ENCODE data around the gene ARHGAP22.

Gene ARHGAP22

DNA sequence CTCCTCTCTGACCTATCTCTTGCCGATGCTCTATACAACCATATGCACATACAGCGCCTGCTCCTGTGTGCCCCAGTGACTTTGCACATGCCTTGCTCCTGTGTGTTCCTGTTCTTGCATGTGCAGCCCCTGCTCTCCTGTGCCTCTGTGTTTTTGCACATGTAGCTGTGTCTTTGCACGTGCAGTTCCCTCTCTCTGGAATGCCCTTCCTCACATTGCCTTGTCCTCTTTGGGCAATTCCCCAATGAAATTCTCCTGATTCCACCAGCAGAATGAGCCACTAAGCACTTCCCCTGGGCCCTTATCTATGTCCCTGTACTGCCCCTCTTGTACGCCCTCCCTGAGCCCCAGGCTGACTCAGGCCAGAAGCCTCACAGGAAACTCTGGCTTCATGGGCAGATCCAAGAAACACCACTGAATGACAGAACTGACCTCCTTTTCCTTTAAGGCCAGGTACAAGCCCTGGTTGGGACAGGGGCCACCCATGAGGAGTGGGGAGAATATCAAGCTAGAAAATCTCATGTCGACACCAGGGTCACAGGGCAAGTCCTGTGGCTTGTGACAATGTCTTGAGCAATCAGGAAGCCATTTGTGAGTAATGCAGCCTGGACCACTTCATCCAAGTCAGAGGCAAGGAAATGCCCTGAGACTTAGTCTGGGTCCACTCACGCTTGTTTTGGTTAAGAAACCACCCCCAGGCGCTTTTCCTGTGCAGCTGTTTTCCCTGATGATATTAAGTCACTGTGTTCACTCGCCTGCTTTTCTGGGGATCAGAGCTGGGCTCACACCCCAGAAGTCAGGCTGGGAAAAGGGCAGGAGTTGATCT lies 1.9 kb upstream of the ARHGAP22 start:
- no peak for DNase-seq

DNA sequence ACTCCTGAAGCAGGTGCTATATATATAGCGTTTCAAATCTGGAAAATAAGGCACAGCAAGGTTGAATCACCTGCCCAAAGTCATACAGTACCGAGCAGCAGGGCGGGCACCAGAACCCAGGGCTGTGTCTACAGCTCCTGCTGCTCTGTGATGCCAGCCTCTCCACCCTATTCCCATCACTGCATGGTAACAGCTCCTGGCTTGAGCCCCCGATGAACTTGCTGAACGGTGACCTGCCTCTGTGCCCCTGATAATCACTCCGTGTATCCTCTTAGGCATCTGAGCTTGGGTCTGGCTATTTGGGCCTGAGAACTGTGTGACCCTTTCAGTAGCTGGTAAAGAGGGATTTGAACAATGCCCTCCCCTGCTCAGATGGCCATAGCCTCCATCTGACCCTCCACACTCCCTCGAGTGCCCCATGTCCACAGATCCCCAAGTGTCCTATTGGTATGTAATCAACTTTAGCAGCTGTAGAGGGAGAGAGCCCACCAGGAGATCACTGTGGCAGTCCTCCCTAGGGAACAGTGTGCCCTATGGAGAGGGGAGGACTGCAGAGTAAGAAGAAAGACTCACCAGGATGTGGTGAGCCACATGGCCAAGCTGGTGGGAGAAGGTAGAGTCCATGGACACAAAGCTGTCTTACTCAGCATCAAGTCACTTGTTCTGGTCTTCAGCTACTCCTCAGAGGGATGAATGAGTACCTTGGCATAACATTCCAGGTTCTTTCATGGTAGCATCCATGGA lies 1.1 kb upstream of the ARHGAP22 start:
- no peak for DNase-seq

DNA sequence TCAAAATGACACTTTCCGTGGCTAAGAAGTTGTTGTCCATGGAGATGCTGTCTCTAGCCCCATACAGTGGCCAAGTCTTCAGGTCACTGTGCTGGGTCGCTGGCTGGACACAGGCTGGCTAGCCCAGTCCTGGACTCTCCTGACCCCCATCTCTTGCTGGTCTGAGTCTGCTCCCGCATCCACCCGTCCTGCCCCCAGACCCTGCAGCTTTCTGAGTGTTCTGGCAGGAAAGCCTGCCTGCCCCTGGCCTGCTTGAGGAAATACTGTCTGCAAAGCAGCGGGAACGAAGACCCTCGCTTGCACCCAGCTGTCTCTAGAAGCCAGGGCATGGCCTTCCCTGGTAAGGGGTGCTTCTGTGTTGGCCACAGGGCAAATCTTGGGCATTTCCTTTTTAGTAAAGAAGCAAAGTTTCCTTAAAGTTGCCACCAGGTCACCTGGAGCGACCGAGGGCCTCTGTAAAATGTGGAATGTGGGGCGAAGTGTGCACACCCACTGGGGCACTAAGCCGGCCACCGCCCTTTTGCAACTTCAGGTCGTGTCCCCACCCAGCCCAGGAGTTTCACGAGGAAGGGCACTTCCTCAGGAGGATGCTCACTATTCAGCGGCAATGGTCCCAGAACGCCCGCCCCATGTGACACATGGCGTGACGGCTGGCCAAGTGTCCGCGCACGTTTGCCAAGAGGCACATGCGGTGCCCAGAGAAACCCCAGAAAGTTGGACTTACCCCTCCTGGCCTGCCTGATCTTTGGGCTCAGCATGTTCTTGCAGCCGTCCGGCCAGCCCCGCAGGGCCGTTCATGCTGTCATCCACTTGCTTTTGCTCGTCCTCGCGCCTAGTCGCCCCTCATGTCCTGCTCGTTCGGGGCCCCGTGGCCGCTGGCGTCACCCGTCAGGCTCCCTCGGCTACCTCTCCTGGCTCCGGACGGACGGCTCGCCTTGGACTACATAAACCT lies 558 bp downstream of the ARHGAP22 start:
- no peak for DNase-seq

DNA sequence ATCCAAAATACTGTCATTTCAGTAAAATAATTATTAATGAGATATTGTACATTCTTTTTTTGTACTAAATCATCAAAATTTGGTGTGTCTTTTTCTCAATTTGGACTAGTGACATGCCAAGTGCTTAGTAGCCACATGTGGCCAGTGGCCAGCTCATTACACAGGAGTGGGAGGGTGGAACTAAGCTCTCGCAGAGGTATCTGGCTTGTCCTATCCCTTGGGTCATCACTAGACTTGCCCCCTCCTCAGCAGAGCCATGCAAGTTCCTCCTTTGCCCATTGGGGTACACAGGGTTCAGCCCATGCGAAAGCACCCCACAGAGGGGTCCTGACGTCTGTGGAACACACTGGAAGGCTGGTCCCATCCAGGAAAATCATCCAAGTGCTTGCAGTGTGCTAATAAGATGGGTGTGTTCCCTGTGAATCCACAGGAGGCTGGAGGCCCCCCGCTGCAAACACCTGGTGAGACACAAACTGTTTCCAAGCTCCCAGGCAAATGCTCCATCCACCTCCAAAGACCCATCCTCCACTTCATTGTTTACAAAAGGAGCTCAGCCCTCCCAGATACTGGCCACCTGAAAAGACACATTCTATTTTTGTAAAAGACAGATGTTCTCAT lies 1.3 kb downstream of the ARHGAP22 start:
- DNase-seq, result no peak

DNA sequence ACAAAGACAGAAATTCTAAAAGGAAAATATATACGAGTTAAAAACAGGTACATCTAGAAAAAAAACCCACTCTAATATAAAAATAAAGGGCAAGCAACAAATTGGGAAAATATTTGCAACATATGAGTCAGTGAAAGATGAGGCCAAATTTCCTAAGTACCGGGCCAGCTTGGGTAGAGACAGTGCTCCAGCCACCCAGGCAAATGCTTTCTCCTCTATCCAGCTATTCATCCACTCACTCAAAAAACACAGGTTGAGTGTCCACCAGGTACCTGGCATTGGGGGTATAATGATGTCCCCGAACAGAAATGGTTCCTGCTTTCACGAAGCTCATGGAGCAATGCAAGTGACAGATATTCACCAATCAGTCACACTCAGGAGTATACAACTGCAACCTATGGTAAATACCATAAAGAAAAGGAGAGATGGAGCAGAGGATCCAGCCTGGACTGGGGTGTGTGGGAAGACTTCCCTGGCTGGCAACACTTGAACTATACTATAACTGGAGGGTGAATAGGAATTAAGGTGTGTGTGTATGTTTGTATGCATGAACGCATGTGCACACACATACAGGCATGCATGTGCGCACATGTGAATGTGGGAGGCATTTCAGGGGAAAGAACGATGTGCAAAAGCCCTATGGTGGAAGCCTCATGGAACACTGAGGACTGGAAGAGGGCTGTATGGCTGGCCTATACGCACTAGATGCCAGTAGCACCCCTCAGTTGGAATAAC lies 2.3 kb downstream of the ARHGAP22 start:
- no peak for DNase-seq

DNA sequence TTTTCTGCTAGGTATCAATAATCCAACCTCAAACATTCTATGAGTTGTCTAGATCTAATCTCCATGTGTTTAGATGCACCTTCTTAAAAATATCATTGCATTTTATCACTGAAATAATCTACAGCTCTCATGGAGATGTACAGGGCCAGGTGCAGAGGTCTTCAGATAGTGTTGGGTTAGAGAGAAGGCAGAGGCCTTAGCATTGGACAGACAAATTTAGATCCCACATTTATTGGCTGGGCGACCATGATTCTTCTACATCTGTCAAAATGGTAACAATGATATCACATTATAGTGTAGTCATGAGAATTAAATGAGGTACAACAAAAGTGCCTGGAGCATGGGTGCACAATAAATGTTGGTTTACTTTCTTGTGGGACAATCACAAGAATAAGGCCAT lies 3.1 kb downstream of the ARHGAP22 start:
- no peak for DNase-seq

DNA sequence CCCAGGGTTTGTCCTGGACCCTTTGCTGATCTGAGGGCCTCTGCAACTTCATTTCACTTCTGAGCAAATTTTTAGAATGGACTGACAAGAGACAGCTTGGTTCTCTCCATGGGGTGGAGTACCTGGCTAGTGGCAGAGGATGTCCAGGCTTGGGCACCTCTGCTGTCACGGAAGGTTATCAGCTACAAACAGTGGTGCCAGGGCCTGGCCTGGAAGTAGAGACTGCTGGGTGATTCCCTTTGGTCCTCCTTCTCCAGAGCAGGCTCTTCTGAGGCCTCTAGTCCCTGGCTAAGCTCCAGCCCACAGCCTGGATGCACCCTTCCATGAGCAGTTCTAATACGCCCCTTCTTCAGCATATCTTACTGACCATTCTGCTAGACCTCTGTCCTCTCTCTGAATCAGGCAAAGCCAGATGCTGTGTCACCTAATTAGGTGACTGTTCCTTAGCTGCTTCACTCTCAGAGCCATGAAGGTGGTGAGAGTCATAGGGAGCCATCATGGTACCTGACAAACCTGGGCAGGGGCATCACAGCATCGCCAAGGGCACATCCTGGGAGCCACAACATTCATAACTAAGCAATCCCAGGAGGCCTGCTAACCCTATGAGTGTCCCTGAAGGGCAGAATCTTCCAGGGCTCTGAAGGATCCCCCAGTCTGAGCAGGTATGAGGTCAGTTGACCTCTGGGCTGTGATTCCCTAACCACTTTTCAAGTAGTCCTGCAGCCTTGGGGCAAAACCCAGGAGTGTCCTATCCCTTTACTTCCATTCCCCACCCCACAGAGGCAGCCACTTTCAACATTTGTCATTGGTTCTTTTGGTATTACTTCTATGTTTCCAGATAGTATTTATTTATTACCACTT lies 4.0 kb downstream of the ARHGAP22 start:
- no peak for DNase-seq

DNA sequence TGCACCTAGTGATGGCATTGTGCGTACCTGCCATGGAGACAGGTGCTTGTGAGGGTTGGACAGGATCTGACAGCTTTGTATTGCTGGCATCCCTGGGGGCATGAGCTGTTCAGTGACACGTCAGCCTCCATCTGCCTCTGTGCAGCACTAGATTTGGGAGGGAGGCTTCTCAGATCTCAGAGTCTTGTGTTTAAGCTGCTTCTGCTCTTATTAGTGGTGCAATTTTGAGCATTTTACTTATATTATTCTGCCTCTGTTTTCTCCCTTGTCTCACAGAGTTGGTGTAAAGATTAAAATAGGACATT lies 5.1 kb downstream of the ARHGAP22 start:
- DNase-seq, result no peak

DNA sequence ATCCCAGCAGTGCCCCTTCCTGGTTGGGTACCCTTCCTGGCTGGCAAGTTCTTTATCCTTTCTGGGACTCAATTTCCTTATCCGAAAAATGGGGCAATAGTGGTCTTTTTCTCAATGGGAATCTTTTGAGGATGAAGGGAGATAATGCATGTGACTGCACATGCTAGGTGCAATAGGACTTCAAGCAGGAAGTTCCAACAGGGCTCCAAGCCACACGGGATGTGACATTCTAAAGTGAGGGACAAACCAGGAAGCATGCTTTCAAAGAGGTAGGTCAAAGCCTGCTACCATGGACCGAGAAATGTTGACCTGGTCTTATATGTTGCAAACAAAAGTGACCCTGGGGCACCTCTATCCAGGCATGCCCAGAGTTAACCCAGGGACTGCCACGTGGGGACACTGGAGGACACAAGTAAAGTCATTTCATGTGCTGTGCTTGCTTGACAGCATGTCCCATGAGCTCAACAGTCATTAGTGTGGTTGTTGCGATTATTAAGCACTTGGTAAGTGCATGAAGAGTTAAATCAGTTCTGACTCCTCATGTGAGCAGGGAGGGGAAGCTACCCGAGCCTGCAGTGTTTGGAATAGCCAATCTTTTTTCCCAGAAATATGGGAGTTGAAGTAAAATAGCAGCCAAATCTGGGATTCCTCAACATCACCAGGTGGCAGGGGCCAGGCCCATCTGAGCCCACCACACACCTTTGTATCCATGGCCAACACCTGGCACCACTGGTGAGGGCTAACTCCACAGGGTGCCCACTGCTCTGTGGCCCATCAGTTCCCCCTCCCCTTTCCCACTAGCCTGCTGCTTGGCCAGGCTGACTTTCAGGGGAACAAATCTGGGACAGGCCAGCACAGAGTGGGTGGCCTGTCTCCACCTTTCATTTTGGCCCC lies 5.7 kb downstream of the ARHGAP22 start:
- DNase-seq, result no peak

DNA sequence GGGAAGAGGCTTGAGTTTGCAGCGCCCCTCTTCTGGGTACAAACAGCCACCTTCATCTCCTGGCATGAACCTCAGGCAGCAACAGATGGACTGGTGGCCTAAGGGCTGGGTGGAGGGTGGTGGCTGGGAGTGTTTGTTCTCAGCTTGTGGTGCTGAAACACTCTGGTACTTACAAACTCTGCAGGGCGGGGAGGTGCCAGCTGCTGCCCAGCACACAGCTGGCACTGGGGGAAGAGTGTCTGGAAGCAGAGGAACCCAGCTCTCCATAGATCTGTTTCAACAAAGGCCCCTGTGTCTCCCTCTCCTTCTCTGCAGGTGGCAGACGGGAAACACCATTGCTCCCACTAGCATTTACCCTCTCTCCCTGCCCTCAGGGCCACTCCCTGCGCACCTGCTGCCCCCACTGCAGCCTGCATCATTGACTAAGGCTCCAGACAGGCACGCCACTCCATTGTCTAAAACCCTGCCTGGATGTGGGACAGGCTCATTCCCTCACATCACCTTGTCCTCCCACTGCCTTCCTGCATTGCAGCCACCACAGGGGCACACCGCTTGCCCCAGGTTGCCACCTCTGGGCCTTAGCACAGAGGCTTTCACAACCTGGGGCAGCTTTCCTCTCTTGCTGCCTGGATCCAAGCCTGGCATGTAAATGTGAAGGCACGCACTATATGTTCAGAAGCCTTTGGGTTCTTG lies 6.5 kb downstream of the ARHGAP22 start:
- no peak for DNase-seq

DNA sequence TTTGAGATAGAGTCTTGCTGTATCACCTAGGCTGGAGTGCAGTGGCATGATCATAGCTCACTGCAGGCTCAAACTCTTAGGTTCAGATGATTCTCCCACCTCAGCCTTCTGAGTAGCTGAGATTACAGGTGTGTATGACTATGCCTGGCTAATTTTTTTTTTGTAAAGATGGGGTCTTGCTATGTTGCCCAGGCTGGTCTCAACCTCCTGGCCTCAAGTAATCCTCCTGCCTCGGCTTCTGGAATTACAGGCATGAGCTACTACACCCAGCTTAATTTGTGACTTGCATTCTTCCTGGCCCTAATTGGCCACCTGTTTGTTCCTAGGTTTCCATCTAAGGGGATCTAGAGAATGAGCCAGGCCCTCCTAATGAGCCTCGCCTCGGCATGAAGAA lies 9.3 kb downstream of the ARHGAP22 start:
- DNase-seq, result no peak

DNA sequence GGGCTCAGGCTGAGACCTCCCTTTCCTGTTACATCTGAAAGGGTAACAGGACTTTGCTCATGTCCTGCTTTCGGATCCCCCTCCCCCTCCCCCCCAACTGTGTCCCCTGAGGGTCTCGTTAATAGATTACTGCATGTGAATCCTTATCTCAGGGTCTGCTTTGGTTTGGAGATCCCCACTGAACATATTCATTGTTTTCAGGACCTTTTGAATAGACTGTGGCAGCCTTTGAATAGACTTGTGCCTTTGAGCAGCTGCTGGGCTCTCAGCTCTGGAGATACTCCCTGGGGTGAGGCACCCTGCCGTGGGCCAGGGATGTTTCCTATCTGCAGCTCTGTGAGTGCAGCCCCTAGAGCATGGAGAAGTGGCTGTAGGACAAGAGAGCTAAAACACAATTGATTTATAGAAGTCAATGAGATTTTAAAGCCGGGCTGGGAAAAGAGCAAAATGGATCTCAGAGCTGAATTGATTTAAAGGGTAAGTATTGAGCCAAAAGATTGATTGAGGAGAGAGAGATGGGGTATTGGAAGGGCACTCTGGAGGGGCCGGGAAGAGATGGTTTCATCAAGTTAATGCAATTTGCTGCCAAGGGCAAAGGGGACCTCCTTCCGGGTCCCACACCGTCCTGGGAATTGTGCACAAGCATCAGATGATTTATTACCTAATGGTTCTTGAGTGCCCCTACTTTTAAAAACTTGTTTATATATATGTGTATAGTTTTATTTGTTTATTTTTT lies 9.9 kb downstream of the ARHGAP22 start:
- DNase-seq, result no peak

DNA sequence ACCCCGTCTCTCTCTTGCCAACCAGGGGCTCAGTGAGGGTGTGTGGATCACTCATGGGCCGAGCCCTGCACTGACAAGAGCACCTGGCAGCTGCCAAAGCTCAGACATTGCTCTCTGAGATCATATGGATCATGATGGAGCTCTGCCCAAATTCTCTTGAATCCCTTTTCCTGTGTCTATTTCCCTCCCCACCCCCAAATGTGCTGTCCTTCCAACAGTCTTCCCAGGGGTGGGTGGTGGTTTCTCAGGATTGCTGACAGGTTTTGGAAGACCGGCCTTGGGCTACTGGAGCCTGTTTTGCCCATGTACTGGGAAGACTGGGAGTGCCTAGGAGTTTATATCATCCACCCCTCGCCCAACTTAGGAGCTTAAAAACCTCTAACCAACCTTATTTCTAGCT lies 10.5 kb downstream of the ARHGAP22 start:
- no peak for DNase-seq

DNA sequence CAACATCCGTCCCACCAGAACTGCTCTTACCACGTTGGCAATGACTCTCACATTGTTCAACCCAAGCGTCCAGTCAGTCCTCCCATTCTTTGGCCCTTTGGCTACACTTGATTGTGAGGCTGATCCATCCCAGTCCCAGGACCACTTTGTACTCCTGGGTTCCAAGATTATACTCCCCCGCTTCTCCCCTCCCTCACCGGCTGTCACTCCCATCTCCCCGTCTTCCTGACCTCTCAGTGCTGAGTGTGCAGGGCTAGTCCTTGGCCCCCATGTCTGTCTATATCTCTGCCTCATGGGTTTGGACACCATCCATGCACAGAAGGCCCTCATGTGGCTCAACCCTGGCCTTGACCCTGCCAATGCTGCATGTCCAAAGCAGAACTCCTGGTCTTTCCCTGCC lies 12.5 kb downstream of the ARHGAP22 start:
- DNase-seq, result no peak

DNA sequence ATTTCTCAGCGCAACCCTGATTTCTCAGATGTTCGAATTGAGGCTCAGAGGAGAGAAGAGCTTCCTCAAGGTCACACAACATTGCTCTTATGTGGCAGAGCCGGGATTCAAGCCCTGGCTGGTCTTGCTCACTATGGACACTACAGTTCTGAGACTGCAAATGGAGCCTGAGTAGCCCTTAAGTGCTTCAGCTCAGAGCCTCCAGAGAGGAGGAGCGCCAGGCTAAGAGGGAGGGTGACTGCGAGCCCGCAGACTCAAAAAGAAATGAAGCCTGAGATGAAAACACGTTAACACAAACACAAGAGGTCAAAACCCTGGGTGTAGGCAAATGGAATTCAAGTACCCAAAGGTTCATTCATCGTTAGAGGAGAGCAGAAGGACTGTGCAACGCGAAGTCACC lies 13.9 kb downstream of the ARHGAP22 start:
- DNase-seq, result no peak

DNA sequence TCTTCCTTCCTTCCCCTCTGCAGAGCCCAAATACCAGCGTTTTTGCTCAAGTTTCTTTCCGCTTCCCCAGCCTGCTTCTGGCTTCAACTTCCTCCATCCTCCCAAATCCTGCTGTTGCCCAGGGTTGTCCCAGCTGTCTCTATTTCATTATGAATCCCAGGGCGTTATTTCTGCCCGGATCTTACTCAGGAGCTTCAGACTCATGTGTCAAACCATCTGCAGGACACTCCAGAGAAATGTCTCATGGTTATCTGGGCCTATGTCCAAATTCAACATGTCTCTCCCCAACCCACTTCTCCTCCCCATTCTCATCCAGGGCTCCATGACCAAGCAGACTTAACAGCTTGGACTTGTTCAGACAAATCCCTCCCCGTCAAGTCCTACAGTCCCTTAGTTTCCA lies 15.6 kb downstream of the ARHGAP22 start:
- no peak for DNase-seq

DNA sequence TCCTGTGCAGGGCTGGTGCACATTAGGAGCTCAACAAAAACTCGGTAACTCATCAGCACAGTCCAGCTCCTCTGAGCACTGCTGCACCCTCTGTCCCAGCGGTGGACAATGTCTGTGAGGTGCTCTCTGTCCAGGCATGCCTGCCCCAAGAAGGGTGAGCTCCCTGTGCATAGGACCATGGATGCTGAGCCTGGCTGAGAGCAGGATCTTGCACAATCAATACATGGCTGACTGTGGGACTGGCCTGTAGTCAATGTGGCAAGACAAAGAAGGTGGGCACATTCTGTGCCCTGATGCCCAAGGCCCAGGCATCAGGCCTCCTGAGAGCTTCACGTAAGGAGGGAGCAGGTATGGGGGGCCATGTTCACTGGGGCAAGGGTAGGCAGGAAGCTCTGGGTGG lies 17.1 kb downstream of the ARHGAP22 start:
- no peak for DNase-seq

DNA sequence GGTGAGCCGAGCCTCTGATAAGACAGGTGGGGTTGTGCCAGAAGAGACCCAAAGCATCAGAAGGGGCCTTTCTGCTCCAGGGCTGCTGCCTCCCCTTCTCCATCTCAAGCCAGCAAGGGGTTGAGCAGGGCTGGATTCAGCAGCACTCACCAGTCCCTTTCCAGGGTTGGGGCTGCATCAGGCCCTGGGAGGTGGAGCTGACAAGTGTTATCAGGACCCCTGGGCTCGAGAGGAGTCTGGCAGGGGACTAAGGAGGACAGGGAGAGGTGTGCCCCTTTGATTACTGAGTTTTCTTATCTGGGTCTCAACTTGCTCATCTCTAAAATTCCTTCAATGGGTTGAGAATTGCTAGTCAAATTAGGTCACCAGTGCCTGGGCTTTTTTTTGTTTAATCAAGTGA lies 17.8 kb downstream of the ARHGAP22 start:
- no peak for DNase-seq

DNA sequence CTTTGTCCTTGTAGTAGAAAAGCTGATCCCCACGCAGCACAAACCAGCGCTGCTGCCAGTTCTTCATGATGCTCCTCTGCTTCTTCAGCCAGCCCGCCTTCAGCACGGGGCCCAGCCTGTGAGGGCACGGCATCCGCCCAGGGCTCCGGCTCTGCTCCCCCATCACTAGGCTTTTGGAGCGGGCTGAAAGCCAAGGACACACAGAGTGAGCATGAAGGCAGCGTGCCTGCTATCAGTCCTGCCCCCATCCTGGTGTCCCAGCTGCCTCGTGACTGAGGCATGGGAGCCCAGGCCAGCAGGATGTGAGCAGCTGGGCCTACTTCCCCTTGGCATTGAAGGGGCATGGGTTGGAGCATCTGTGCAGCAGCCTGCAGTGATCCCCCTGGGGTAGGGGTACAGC lies 21.9 kb downstream of the ARHGAP22 start:
- no peak for DNase-seq

Data from NCI-H2029 treated with DMSO at 0.1 percent for 48 hours (cell line).